GM20000 (cell line): ENCODE measurements around the gene TOP3B.

Experiments
- DNase-seq: peaks from one replicate; pipeline ENCODE4 v3.0.0; 2012; ENCODE audit warnings: low spot score
- CTCF ChIP-seq: IDR thresholded peaks from 2 replicates; pipeline ENCODE4 v1.5.1; 2012; ENCODE audit warnings: mild to moderate bottlenecking, control low read depth; ENCODE audit errors: extremely low read depth, missing control alignments

Gene TOP3B

GRCh38 chr22:22024440-22024839 lies 41.9 kb upstream of the TOP3B start:
- DNase-seq: no peak
- TF ChIP-seq CTCF: no peak

- no peak for TF ChIP-seq CTCF
- DNase-seq: no peak
Measured at GRCh38 chr22:22023581-22024137, 41.1 kb upstream of the TOP3B start.

- DNase-seq: no peak
- no peak for TF ChIP-seq CTCF
Measured at GRCh38 chr22:22022947-22023534, 40.5 kb upstream of the TOP3B start.

- TF ChIP-seq CTCF: no peak
- DNase-seq: no peak
Measured at GRCh38 chr22:22022255-22022840, 39.8 kb upstream of the TOP3B start.

GRCh38 chr22:22021162-22021750 lies 38.7 kb upstream of the TOP3B start:
- no peak for DNase-seq
- TF ChIP-seq CTCF: no peak

GRCh38 chr22:22020425-22020852 lies 37.9 kb upstream of the TOP3B start:
- TF ChIP-seq CTCF: no peak
- DNase-seq: no peak

- no peak for DNase-seq
- no peak for TF ChIP-seq CTCF
Measured at GRCh38 chr22:22019659-22020424, 37.3 kb upstream of the TOP3B start.
